ENCODE results near the gene RSBN1.
"Not testable (repeated sequence)": the region's sequence is repeated elsewhere in the genome, so short reads cannot be mapped to it uniquely, and the experiment has no call there.

RSBN1 gene

DNA sequence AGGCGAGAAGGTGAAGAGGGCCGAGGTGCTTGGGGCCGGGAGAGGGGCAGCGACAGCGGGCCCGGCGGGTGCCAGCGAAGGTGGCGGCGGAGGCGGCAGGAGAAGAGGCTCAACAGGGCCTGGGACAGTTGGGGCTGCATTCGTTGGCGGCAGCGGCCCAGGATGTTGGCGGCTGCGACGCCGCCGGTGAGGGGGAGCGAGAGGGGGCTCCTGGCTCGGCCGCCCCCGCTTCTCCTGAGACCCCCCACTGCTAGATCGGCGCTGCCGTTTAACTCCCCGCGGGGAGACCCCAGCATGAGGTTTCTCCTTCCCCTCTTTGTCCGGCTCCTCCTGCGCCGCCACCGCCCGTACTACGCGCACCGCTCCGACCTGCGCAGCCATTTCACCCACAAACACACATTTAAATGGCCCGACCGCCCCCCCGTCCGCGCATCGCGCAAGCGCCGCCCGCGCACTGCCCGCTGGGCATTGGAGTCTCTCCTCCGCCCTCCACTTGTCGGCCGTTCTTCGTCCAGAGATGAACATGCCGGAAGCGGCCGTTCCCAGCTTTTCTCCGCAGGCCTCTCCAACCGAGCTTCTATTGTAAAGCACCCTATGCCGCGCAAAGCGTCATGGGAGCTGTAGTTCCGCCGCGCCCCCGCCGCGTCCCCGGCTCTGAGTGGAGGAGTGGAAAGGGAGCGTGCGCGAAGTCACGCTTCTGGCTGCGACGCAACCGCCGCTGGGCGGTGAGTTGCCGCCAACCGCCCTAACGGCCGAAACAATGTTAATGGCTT is at the start of gene RSBN1:
Gene RSBN1 (minus strand): TSS at position 589 of the 773 bp plus-strand sequence. CDS start 64 bp downstream, at position 525.
- DNase-seq (ENCODE audit: low read depth) = peak; percentile 98

DNA sequence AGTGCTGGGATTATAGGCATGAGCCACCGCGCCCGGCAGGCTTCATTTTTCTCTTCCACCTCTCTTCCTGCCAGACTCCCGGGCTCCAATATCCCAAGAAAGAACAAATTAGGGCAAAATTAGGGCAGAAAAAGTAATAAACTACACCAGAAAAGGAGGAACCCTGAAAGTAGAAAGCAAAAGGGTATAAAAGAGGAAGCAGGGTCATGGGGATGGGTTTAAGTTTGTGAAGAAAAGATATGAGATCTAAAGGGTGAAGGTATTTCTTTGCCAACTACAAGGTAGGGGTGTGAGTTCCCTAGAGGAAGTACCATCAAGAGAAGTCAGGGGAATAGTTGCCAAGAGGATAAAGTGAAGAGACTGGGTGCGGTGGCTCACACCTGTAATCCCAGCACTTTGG is 49.4 kb upstream of the RSBN1 start:
- no peak for DNase-seq (ENCODE audit: low read depth)

DNA sequence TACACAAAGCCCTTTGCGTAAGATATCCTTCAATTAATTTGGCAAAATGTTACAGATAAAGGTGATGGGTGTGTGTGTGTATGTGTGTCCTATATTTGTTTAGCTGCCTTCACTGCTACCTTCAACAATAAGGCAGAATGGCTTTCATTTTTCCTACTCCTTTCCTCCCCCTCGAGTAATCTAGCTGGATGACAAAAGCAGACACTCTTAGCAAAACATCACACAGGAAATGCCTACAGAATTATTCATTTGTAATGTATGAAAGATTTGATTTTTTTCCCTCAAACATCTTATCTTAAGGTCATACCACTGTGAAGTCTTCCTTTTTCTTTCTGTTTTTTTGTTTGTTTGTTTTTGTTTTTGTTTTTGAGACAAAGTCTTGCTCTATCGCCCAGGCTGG is 48.6 kb upstream of the RSBN1 start:
- DNase-seq (ENCODE audit: low read depth) = peak; percentile 61

DNA sequence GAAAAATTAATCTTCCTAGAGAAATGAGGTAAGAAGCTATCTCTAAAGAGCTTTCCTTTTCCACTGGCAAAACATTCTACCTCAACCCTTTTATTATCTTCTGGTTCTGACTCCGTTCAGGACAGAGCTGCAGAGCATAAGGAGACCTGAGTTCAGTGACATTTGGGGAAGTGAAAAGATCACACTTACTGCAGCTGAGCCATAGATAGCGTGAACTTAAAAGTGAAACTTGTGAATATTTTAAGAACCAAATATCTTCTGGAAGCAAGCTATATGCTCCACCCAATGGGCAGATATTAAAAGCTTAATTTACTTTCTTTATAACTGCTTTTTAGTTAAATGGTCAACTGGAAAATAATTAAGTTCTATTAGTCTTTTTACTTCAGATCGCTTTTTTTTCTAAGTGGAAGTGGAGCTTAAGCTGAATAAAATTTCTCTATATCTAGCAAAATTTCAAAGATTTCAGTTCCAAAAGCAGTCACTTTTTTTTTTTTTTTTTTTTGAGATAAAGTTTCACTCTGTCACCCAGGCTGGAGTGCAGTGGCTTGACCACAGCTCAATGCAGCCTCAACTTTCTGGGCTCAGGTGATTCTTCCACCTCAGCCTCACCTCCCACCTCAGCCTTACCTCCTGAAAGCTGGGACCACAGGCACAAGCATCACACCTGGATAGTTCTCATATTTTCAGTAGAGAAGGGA is 47.4 kb upstream of the RSBN1 start:
- DNase-seq (ENCODE audit: low read depth) = no peak

DNA sequence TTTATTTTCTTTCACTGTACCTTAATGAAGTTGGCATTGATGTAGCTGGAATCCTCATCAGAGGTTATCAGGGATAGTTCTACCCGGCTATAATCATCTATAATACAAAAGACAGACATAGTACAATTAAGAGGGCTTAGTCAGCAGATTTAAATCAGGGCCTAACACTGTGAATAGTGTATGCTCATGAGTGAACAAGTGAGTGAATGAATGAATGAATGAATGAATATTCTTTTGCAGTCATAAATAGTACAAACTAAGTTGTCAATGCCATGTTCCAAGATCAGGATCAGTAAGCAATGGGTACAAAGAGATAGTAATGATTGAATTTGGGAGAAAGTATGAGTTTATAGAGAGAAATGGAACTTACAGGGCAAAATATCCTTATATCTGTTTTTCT is 46.7 kb upstream of the RSBN1 start:
- DNase-seq (ENCODE audit: low read depth) = no peak

DNA sequence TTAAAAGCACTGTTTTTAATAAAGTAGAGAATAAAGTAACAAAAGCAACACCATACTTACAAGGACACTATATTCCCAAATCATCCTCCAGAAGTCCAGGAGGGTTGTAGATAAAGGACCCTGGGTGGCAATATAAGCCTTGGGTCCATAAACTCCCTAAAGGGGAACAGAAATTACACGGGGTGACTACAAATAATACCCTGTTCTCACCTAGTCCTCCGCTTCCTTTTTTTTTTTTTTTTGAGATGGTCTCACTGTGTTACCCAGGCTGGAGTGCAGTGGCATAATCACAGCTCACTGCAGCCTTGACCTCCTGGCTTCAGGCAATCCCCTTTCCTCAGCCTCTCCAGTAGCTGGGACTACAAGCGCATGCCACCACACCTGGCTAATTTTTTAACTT is 46.1 kb upstream of the RSBN1 start:
- no peak for DNase-seq (ENCODE audit: low read depth)

DNA sequence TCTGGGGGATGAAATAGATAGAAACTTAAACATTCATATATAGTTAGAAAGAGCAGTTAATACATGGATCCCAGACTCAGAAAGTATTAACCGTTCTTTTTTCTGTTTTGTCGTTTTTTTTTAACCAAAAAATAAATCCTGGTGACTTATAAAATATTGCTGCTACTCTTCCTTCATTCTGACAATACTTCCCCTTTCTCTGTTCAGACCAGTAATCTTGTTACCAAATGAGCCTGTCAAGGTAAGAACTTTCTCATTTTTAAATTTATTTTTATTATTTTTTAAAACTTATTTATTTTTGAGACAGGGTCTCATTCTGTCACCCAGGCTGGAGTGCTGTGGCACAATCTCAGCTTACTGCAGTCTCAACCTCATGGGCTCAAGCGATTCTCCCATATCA is 45.5 kb upstream of the RSBN1 start:
- DNase-seq (ENCODE audit: low read depth) = no peak

DNA sequence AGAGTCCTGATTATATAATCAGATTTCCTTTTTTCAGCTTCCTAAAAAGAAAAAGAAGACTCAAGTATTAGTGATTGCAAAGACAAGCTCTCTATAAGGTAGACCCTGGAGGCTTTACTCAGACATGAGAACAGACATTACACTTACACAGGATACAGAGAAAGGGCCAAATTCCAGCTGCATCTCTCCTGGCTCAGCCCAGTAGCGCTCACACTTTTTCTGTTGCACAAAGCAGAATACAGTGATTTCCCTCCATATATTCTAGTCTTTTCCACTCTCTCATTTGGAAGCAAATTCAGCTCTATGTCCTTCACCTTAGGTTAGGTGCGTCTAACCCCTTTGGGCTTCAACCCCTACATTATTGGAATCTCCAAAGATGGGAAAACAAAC is 44.1 kb upstream of the RSBN1 start:
- no peak for DNase-seq (ENCODE audit: low read depth)

DNA sequence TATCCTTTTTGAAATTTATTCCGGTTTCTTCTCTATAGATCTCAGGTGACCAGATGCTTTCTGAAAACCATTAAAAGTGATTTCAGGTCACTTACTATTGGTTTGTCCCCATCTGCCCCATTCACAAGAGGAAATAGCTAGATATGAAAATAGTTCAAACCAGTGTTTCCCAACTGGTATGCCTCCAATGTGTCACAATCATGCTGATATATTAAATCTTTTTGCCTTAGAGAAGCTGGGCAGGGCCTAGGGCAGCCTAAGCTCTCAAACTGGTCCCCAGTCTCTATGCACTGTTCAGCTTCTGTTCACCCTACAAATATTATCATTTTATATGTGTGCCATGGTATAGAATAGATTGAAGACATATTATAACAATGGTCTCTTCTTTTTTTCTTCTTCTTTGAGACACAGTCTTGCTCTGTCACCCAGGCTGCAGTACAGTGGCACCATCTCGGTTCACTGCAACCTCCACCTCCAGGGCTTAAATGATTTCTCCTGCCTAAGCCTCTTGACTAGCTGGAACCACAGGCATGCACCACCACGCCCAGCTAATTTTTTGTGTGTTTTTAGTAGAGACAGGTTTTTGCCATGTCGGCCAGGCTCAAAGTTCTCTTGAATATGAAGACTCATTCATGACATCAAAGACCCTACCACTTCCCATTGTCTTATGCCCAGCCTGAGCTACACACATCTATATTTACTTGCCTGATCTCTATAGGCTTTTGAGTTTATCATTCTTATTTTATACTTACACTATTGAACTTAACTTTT is 43.5 kb upstream of the RSBN1 start:
- no peak for DNase-seq (ENCODE audit: low read depth)

DNA sequence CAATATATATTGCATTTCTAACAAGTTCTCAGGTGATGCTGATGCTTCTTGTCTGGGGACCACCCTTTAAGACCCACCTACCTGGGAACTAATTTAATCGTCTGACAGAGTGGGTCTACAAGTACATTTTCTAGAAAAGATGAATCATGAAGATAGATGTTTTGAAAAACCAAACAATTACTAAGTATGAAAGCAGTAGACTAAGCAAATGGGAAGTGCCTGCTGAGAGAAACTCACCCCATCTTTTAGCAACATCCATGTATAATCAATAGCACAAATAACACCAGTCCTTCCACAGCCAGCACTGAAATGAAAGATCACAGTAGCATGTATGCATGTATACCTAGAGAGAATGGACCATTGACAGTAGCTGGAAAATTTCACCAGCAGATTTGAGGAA is 42.0 kb upstream of the RSBN1 start:
- no peak for DNase-seq (ENCODE audit: low read depth)

DNA sequence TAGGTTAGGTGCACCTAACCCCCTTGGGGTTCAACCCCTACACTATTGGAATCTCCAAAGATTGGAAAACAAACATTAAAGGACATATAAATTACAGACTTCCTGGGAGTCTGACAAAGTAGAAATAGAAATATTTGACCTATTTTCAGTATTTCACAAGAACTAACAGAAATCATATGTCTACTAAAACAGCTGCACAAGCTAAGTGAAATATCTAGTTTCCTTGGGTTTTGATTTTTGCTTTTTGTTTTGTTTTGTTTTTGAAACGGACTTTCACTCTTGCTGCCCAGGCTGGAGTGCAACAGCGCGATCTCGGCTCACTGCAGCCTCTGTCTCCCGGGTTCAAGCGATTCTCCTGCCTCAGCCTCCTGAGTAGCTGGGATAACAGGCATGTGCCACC is 40.4 kb upstream of the RSBN1 start:
- DNase-seq (ENCODE audit: low read depth) = not testable (repeated sequence)

DNA sequence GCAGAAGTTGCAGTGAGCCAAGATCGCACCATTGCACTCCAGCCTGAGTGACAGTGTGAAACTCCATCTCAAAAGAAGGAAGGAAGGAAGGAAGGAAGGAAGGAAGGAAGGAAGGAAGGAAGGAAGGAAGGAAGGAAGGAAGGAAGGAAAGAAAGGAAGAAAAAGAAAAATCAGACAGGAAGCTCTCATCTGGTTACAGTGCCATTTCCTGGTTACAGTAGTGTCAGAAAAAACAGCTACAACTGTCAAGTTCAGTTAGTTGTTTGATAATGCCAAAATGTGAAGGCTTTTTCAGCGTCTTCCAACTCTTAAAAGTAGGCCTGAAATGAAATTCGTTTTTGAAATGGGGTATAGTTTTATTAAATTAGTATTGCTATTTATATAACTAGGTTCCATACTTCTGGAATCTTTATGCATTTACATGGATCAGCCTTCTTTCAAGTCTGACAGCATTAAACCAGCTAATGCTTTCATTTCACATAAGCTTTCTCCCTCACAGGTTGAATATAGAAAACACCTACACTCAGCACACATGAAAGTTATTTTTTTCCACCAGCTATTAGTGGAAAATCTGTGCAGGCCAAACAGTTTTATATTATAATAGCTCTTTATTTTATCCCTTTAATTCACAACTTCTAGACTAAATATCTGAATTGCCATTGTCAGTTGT is 38.0 kb upstream of the RSBN1 start:
- DNase-seq (ENCODE audit: low read depth) = no peak

DNA sequence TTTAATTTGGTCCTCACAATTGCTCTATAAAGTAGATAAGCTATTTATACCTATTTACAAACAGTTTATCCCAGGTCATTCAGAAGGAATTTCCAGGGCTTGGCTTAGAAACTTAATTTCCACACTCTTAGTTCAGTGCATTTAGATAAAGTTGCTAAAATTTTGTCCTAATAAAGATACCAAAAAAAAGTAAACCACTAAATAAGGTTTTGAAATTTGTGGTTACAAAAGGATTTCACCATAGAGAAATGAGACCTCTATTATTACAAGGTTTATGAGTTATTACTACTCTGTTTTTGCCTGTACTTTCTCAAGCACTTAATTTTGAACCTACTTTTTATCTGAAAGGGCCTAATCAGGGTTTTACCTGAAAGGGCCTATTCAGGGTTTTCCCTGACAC is 36.8 kb upstream of the RSBN1 start:
- no peak for DNase-seq (ENCODE audit: low read depth)

DNA sequence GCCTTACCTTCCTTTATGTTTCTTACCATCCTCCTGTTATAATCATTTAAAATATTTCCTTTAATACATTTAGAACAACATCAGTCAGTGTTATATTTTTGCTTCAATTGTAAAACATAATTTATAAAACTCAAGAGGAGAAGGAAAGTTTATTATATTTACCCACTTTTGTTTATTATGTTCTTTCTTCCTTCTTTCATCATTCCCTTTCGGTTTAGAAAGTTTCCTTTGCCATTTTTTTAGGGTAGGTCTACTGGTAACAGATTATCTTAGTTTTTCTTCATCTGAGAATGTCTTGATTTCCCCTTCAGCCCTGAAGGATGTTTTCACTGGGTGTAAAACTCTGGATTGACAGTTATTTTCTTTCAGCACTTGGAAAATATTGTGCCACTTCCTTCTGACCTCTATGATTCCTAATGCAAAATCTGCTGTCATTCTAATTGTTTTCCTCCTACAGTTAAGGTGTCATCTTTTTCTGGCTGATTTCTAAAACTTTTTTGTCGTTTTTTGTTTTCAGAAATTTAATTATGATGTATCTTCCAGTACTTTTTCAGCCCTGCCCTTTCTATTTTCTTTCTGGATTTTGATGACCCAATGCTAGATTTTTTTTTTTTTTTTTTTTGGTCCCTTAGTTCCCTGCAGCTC is 34.2 kb upstream of the RSBN1 start:
- DNase-seq (ENCODE audit: low read depth) = no peak

DNA sequence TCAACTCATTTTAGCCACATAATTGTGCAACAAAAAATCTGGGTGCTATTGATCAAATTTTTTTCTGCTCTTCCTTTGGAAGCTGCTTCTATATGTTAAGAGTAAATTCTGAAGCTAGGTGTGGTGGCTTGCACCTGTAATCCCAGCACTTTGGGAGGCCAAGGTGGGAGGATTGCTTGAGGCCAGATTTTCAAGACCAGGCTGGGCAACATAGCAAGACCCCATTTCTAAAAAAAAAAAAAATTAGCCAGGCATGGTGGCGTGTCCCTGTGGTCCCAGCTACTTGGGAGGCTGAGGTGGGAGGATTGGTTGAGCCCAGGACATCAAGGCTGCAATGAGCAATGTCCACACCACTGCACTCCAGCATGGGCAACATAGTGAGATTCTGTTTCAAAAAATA is 24.3 kb upstream of the RSBN1 start:
- DNase-seq (ENCODE audit: low read depth) = no peak

DNA sequence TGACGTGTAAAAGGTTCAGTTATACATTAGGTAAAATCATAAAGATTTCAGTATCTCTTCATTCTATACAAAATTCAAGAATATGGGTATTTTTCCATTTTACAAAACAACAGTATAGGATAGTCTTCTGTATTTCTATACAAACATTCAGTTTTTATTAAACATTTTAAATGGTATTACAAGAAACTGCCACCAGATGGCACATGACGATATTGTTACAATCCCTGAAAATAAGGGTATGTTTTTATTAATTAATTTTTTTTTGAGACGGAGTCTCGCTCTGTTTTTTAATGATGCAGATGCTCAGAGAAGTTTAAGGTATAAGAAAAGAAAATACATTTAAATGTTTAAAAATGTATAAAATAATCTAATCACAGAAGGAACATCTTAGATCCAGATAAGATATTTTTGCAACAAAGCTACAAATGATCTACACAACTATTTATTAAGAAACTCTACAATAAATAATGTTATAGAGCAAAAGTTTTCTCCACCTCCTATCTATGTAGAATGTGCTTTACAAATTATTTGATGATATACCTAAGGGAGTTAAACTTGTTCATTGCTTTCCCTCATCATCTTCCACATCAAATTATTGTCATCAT is 23.5 kb upstream of the RSBN1 start:
- DNase-seq (ENCODE audit: low read depth) = peak; percentile 45

DNA sequence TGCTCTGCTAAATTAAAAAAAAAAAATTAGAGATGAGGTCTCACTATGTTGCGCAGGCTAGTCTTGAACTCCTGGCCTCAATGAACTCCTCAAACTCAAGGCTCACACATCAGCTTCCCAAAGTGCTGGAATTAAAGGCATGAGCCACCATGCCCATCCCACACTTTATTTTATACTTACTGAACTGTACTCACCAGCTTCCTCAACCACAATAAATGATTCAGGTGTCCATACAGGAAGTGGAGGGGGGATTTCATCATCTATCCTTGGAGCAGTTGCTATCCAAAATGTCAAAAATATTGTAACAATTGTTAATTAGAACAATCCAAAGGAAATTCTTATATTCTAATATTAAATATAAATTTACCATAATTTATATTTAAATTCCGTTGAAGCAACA is 22.4 kb upstream of the RSBN1 start:
- no peak for DNase-seq (ENCODE audit: low read depth)

DNA sequence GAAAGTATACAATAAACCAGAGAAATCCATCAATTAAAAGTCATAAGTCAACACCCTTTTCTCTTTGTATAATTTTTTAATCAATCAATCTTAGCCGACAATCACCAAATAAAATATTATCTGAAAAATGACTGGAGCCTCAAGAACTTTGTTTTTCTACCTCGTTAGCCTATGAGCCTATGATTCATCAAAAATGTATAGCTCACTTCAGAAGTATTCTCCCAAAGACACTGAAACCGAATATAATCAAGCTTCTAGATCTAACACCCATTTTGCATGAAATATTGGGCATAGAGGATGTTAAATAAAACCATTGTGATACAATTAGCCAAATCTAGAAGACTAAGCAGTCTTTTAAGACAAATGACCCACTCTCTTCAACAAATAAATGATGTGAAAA is 17.8 kb upstream of the RSBN1 start:
- peak; percentile 36 for DNase-seq (ENCODE audit: low read depth)

DNA sequence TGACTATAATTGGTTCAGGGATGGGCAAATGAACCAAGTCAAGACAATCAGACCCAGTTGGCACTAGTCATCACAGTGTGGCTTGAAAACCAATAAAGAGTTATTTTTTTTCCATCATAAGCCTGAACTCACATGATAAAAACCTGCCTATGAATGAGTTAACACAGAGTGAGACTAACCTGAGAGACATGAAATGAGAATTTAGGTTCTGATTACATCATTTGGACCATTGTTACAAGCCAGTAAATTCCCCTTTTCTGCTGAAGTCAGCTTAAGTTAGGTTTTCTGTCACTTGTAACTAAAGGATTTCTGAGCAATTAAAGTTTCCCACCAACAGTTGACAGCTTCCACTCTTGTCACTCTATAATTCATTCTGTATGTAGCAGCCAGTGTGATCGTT is 9.6 kb upstream of the RSBN1 start:
- DNase-seq (ENCODE audit: low read depth) = no peak

DNA sequence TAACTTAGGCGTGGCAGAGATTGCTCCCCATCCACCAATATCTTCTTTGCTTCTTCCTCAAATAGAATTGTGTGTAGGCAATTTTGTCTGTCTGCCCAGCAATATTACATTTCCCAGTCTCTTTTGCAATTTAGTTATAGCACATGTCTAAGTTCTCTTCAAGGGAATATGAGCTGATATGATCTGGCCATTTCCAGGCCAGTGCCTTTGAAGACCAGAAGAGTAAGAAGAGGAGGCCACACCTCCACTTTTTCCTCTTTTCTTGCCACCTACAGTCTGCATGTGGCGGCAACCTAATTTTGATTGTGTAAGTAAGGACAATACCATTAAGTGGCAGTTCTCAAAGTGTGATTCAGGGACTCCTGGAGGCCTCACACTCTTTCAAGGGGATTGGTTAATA is 6.3 kb upstream of the RSBN1 start:
- DNase-seq (ENCODE audit: low read depth) = no peak

DNA sequence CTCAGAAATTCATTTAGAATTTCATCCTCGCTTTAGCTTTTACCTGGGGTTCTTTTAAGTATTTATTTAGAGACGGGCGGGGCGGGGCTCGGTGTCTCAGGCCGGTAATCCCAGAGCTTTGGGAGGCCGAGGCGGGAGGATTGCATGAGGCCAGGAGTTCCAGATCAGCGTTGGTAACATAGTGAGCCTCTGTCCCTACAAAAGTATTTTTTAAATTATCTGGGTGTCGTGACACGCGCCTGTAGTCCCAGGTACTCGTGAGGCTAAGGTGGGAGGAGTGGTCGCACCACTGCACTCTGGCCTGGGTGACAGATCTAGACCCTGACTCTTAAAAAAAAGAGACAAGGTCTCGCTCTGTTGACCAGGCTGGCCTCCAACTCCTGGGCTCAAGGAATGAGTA is 942 bp upstream of the RSBN1 start:
- no peak for DNase-seq (ENCODE audit: low read depth)
